ENCODE measurements around the gene PNMA6F.

PNMA6F gene

DNA sequence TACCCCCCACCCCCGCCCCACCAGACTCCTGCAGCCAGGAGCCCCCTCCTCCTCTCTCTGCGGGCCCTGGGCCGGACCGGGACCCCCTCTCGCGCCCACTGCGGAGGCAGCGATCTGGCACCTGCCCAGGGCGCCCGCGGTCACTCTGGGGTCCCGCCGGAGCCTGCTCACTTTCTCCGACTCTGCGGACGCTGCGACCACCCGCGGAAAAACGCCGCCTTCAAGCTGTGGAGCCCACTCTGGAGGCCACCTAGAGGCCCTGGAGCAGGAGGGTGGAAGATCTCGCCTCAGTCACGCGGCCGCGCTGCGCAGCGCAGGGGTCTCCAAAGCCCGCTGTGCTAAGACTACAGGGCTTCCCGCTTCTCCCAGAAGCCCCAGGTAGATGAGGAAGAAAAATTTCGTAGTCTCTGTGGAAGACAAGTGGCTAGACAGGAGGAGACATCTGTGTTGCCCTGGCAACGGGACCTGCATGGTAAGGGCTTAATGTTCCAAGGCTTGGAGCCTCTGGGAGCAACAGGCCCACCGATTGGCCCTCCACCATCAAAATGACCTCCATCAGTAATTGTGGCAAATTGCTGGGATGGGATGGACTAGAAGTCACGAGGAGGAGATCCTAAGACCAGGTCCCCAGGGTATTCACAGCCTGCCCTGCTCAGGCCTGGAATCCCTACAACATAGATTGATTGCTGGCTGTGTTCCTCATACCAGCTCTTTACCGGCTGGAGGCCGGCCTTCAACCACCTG lies at the start of gene PNMA6F:
PNMA6F (minus strand) TSS at position 387 of the 744 bp plus-strand sequence. CDS start 1,093 bp downstream, outside the sequence.
- DNase-seq: no peak

DNA sequence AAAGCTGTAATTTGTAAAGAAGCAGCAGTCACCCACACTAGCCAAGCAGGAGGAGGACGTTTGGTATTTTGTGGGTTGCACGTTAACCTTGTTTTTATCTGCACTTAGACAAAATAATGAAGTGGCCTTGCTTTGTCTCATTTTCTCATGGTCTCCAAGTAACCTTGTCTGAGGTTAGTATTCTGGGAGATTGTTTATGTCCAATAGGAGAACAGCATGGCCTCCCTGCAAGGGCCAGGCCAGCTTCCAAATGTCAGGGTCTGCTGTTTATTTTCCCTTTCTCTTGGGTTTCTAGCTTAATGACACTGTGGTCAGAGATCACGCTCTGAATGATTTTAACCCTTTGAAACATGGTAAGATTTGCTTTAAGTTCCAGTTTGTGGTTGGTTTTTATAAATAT lies 49.7 kb upstream of the PNMA6F start:
- DNase-seq: no peak

DNA sequence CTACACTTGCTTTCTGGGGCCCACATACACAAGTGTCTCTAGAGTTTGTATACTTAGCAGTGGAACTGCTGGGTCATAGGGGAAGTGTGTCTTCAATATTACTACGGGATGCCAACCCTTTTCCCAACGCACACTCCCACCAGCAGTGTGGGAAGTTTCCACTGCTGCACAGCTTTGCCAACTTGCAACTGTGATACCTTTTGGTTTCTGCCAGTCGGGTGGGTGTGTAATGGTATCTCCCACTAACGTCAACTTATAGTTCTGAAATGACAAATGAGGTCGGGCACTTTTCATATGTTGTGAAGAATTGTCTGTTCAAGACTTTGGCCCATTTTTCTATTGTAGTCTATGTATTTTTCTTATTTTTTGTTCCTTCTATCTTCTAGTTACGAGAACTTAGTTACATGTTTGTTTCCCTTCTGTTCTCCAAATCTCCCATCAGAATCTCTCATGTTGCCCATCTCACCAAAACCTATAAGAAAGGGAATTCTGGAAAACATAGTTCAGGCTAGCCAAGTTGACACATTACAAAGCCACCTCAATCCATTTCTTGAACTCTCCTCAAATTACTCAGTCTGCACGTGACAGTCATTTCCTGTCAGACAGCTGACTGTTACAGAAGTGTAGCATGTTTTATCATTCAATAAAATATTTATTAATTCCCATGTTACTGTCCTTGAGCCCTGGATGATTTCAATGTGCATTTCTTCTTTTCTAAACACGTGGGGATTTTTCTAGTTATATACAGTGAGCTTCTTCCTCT lies 48.9 kb upstream of the PNMA6F start:
- DNase-seq: no peak

DNA sequence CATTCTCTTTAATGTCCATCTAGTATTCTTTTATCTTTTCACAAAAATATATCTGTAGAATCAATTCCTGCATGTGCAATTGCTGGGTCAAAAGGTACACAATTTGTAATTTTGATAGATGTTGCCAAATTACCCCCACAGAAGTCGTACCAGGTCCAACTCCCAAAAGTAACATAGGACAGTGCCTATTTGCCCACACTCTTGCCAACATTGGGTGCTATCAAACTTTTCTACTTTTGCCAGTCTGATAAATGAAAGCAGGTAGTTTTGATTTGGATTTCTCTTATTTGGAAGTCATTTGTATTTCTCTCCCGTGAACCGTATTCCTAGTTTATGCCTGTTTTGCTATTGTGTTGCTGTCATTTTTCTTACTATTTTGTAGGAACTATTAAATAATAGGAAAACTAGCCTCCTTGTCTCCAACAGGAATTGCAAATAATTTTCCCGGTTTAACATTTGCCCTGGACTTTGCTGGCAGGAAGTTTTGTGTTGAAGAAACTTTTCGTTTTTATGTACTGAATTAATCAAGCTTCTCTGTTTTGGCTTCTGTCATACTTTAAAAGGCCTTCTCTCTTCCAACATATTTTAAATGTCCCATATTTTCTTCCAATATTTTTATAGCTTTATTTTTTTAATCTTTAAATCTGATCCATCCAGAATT lies 45.4 kb upstream of the PNMA6F start:
- DNase-seq: no peak

DNA sequence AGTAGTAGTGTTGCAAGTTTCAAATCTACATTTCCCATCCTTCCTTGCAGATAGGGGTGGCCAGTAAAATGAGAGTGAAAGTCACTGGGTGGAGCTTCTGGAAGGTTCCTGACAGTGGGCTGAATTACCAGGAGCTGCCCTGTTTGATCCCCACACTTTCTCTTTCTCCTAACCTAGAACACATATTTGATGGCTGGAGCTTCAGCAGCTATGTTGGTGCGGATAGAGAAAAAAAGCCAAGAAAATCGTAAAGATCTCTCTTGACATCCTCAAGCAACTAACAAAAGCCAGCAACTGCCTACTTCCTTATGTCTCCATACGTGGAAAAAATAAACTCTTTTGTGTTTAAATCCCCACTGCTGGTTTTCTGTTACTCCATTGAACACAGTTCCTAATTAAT lies 44.6 kb upstream of the PNMA6F start:
- no peak for DNase-seq

- no peak for DNase-seq
Measured at GRCh38 chrX:153365670-153366069, 44.1 kb upstream of the PNMA6F start.

- DNase-seq: no peak
Measured at GRCh38 chrX:153361781-153362397, 40.3 kb upstream of the PNMA6F start.

DNA sequence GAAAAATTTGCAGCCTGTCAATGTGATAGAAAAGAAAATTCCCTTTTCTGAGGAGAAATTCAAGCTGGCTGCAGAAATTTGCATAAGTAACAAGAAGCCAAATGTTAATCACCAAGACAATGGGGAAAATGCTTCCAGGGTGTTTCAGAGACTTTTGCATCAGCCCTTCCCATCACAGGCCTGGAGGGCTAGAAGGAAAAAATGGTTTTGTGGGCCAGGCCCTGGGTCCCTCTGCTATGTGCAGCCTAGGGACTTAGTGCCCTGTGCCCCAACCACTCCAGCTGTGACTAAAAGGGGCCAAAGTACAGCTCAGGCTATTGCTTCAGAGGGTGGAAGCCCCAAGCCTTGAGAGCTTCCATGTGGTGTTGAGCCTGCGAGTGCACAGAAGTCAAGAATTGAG lies 36.3 kb upstream of the PNMA6F start:
- DNase-seq: no peak

- DNase-seq: no peak
Measured at GRCh38 chrX:153353416-153353815, 31.8 kb upstream of the PNMA6F start.

DNA sequence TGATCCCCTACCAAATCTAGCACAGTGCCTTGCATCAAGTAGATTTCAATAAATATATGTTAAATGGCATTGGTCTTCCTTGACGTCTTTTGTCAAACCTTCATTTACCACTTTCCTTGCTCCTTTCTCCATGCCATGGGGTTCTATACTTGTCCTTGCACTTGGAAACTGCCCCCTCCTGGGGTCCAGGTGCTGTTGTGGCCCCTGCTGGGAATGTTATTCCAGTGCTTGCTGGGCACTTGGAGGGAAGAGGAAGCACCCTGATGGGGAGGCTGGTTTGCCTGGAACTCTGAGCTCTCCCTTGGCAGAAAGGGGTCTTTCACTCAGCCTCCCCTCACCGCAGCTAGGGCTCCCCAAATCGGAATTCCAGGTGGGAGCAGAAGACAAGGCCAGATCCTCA lies 31.3 kb upstream of the PNMA6F start:
- no peak for DNase-seq

GRCh38 chrX:153351981-153352380 lies 30.4 kb upstream of the PNMA6F start:
- DNase-seq: no peak

DNA sequence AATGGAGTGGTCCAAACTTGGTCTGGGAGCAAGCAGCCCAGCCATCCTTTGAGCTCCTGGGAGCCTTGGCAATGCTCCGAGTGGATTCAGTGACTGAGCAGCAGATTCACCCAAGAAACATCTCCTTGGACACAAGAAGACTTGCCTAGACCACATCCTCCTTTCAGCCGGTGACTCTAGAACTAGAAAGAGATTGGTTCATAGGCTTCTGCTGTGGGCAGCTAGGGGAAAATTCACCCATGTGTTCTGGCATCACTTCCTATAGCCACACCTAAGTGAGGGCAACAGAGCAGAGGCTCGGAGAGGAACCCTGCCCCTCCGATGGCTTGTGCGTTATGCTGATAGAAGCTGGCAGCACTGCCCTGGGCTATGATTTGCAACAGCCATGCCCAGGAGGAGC lies 28.4 kb upstream of the PNMA6F start:
- DNase-seq: no peak

DNA sequence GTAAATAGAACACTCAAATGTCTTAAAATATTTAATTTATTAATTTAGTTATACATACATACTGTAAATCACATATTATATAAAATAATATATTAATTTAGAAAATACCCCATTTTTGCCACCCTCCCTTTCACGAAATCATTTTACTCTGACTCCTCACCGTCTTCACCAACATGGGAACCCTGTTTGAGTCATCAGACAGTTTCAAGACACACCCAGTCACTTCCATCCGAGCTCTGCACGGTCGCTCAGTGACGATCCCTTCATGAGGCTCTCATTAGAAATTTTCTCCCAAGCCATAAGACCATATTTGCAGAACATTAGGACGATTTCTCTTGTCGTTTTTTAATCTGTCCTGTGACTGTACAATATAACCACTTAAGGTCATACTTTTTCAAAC lies 26.9 kb upstream of the PNMA6F start:
- DNase-seq: no peak

DNA sequence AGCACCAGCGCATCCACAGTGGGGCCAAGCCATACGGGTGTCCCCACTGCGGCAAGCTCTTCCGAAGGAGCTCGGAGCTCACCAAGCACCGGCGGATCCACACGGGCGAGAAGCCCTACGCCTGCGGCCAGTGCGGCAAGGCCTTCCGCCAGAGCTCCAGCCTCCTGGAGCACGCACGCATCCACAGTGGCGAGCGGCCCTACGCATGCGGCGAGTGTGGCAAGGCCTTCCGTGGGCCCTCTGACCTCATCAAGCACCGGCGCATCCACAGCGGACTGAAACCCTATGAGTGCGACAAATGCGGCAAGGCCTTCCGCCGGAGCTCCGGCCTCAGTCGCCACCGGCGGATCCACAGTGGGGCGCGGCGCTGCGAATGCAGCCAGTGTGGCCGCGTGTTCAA lies 26.0 kb upstream of the PNMA6F start:
- no peak for DNase-seq

- no peak for DNase-seq
Measured at GRCh38 chrX:153343674-153344073, 22.1 kb upstream of the PNMA6F start.

GRCh38 chrX:153342762-153343558 lies 21.4 kb upstream of the PNMA6F start:
- no peak for DNase-seq

DNA sequence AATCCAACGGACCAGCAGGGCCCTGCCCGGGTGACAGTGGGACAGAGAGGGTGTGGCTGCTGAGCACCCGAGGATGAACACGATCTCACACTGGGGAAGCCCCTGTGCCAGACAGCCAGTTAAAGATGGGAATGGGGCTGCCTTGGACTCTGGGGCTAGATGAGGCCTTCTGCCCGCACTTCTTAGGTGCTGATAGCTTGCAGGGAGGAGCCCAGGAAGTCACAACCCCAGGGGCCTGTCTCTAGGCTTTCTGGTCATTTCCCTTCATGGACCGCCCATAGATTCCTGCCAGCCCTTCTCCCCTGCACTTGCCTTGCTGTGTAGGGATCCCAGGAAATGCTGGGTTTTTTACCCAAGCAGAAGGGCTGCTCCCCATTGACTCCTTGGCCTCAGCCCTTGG lies 18.5 kb upstream of the PNMA6F start:
- DNase-seq: no peak

DNA sequence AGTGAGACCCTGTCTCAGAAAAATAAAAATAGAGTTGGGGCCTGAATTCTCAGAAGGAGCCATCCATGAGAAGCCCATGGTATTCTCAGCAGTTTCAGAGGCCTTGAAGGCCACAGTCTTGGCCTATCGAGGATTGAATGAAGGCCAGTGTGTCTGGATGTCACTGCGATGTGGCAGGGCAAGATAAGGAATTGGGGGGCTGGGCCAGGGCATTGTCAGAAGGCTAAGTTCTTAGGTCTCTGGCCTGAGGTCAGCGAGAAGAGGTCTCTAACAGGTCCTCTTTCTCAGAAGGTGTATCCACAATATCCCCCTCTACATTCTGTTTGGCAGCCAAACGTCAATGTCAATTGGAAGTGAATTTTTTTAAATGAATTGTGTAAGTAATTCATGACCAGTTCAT lies 18.1 kb upstream of the PNMA6F start:
- no peak for DNase-seq

DNA sequence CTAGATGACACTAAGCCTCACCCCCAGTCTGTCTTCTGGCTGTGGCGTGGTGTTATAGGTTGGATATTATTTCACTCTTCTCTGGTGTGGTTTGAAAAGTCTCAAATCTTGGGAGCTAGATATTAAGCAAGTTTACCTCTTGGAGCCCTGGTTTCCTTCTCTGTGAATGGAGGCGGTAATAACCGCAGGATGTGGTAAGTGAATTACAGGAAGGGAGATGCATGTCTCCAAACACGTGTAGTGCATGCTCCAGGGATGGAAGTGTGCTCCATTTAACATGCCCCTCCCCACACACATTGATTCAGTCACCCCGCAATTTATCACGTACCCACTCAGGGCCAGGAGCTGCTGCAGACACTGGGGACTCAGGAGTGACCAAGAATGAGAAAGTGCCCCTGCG lies 17.3 kb upstream of the PNMA6F start:
- DNase-seq: no peak

DNA sequence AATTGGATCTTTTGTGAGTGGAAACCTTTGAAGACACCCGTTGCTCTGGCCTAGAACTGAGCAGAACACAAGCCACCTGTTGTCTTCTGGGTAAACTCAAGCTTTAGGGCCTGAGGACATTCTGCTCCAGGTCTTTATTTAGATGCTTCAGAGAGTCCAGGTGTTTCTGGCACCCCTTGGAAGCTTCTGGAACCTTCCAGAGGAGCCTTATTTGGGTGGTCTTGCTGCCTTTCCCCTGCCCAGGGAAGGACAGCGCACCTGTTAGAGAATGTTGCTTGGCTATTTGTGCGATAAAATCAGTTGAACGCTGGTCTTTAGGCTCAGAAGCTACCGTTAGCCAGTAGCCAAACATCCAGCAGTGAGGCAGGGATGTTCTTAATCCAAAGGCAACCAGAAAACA lies 15.4 kb upstream of the PNMA6F start:
- DNase-seq: no peak

DNA sequence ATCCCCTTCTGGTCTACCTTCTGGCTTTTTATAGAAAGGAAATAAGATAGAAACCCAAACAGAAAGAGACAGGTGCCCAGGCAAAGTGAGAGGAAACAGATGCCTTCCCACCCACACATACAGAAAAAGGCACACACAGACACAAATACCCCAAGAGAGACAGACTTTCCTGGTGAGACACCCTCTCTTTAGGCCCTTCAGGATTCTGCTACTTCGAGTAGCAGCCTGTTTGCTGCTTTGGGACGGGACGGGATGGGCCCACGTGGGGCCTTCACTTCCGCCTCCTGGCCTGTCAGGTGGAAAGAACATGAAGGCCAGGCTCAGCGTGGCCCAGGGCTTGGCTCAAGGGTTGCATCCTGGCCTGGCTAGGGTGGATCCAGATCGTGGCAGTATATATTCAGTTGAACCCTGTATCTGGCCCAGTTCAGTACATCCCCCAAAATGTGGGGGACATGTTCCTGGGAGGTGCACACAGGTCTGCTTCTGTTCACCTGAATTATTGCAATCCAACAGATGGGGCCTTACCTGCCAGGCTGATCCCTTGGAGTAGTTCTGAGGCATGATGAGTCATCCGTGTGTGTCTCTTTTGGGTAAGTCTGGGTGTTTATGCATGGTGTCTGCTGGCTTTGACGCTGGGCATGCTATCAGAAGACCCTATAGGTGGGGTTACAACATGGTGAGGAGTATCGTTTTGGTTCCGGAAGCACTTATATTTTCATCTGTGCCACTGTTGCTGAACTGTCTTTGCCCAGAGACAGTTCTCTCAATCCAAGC lies 14.7 kb upstream of the PNMA6F start:
- no peak for DNase-seq

All from CD4-positive, alpha-beta T cell treated with Interleukin-21 for 1 hour (primary cell).